Measurements from ENCODE around the gene IL10. TPM values are rescaled to one million over a fixed set of nuclear protein-coding genes. Genes with fewer than 3 reads are reported as not detected.
A peak's percentile ranks its signal among the peaks of the same experiment; 100 is the strongest.

The IL10 gene
- total RNA-seq, 4 donors from 2014 or later, result 0.34 to 2.3 (median 1.6) TPM

DNA sequence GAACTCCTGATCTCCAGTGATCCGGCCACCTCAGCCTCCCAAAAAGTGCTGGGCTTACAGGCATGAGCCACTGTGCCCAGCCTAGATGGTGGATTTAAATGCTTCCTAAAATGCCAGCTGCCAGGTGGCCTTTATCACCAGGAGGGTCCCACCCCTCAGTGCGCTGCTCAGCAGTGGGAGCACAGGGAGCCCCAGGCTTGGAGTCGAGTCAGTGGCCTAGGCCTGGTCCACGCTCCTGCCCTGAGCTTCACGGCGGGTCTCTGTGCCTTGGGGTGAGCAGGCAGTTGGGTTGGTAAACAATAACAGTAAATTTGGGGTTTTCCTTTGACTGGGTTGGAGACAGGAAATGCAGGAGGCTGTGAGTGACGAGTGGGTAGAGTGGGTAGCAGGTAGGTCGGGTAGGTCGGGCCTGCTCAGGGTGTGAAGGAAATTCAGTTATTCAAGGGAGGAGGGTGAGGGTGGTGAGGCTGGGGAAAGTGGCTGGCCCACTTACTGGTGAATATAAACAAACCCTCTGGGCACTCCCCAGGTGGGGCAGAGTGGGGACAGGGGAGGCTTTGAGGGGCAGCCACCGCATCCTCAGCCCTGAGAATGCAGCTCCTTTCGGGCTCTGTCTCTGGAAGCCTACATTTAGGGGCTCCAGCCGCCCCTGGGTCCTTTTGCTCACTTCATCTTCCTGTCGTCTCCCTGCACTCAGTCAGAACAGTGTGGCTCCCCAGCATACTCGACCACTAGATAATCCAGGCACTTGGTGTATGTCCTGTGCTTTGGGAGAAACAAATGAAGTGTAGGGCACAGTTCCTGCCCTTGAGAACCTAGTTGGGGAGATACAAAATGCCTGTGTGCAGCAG, 35.2 kb downstream of the IL10 start:
- DNase-seq, result no peak
- no peak overlapping the region for H3K4me3 ChIP-seq (replicated peaks in 1 of 3)
- H3K9me3 ChIP-seq, result no peaks in the 10 kb centered on the region
- H3K36me3 ChIP-seq, result peaks cover 13 to 19% of the 10 kb centered on the region in 2 donors
- H3K27ac ChIP-seq, result peak overlapping the region in 2 of 3 donors; percentile 2 to 13
- 79 to 88% methylated on average over 14 of the region's 14 CpGs for WGBS, 2 donors
- H3K4me1 ChIP-seq, result peaks cover 0 to 29% of the 10 kb centered on the region in 2 donors
- no peaks in the 10 kb centered on the region for H3K27me3 ChIP-seq
- intact Hi-C loops (cut with DNase I), result no loop called here
- no peak for TF ChIP-seq POLR2A (IDR thresholded peaks at IDR 0.05)
- TF ChIP-seq, protein P1, sequence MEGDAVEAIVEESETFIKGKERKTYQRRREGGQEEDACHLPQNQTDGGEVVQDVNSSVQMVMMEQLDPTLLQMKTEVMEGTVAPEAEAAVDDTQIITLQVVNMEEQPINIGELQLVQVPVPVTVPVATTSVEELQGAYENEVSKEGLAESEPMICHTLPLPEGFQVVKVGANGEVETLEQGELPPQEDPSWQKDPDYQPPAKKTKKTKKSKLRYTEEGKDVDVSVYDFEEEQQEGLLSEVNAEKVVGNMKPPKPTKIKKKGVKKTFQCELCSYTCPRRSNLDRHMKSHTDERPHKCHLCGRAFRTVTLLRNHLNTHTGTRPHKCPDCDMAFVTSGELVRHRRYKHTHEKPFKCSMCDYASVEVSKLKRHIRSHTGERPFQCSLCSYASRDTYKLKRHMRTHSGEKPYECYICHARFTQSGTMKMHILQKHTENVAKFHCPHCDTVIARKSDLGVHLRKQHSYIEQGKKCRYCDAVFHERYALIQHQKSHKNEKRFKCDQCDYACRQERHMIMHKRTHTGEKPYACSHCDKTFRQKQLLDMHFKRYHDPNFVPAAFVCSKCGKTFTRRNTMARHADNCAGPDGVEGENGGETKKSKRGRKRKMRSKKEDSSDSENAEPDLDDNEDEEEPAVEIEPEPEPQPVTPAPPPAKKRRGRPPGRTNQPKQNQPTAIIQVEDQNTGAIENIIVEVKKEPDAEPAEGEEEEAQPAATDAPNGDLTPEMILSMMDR (IDR thresholded peaks at IDR 0.05), result no peak

DNA sequence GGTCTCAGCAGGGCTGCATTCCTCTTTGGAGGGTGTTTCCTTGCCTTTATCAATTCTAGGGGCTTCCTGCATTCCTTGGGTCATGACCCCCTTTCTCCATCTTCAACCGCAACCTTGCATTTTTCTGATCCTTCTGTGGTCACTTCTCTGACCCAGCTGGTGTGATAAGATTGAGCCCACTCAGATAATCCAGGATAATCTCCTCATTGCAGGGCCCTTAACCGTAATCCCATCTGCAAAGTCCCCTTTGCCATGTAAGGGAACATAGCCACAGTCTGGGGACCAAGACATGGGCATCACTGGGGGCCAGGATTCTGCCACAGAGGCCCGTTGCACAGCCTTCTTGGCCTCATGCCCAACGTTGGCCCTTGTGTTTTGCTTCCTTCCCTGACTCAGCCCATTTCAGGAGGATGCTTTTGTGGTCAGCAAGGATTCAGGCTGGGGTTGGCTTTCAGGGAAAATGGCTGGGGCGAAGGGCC, 36.7 kb downstream of the IL10 start:
- intact Hi-C loops (cut with DNase I), result no loop called here

DNA sequence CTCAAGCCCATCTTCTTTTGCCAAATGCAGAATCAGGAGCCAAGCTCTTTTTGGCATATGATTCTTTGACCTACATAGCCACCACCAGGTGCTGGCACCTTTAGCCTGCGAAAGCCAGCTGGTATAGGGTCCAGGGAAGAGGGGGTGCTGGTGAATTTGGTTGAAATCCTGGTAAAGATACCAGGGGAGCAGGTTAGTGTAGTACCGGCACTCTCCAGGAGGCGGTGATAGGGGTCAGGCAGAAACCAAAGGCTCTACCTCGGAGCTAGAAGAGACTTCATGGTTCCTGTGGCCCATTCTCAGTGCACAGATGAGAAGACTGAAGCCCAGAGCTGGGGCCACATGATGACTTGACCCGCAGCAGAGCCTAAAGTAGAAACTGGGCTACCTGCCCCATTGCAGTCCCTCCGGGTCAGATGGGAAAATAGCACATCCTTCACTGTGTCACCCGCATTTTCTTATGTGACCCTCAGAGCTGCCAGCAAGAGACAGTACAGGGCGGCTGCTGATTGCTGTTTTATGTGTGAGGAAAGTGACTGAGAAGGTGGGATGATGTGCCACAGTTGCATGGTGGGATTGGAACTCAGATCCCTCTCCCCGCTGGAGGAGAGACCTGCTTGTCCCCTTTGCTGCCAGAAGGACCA, 37.7 kb downstream of the IL10 start:
- Histone ChIP-seq H3K36me3 (peaks cover 37 to 40% of the 10 kb centered on the region in 2 donors), H3K4me1 (peaks cover 0 to 29% of the 10 kb centered on the region in 2 donors), H3K9me3 (no peaks in the 10 kb centered on the region), H3K27ac (no peak overlapping the region), H3K4me3 (replicated peaks in 1 of 3) (no peak overlapping the region), H3K27me3 (no peaks in the 10 kb centered on the region)
- intact Hi-C loops (cut with DNase I), result no loop called here
- DNase-seq, result peak; percentile 38 to 53
- WGBS, 2 donors, result 79 to 82% methylated on average over 9 of the region's 9 CpGs
- TF ChIP-seq, protein P1 (IDR thresholded peaks at IDR 0.05), result peak in 5 of 6 experiments; percentile 35 to 62 (median 45)
- TF ChIP-seq POLR2A (IDR thresholded peaks at IDR 0.05), result no peak

More for the DNA sequence above, 36.7 kb downstream of the IL10 start:
- Histone ChIP-seq H3K4me3 (replicated peaks in 1 of 3) (no peak overlapping the region), H3K9me3 (no peaks in the 10 kb centered on the region), H3K4me1 (peaks cover 0 to 29% of the 10 kb centered on the region in 2 donors), H3K27me3 (no peaks in the 10 kb centered on the region), H3K27ac (no peak overlapping the region), H3K36me3 (peaks cover 29 to 31% of the 10 kb centered on the region in 2 donors)
- TF ChIP-seq, protein P1 (IDR thresholded peaks at IDR 0.05), result no peak
- TF ChIP-seq POLR2A (IDR thresholded peaks at IDR 0.05), result no peak
- WGBS, 2 donors, result 66 to 76% methylated on average over 5 of the region's 5 CpGs
- DNase-seq, result no peak

DNA sequence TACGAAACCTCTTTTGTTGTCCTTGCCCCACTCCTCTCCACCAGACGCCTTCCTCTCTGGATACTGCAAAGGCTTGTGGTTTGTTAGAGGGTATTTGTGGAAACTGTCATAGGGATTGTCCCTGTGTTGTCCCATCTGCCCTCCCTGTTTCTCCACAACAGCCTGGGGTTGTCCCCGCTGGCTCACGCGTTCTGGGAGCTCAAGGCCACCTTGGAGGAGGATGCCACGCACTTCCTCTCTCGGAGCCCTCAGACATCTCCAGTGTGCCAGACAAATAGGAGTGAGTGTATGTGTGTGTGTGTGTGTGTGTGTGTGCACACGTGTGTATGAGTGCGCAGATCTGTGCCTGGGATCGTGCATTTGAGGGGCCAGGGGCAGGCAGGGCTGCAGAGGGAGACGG, 39.3 kb downstream of the IL10 start:
- DNase-seq, result no peak
- H3K9me3 ChIP-seq, result no peaks in the 10 kb centered on the region
- H3K27ac ChIP-seq, result no peak overlapping the region
- 84 to 90% methylated on average over 10 to 11 of the region's 11 CpGs for WGBS, 2 donors
- TF ChIP-seq POLR2A (IDR thresholded peaks at IDR 0.05), result no peak
- TF ChIP-seq, protein P1 (IDR thresholded peaks at IDR 0.05), result no peak
- H3K27me3 ChIP-seq, result no peaks in the 10 kb centered on the region
- H3K4me3 ChIP-seq (replicated peaks in 1 of 3), result no peak overlapping the region
- H3K36me3 ChIP-seq, result peaks cover 42 to 43% of the 10 kb centered on the region in 2 donors
- intact Hi-C loops (cut with DNase I), result no loop called here
- H3K4me1 ChIP-seq, result peaks cover 0 to 23% of the 10 kb centered on the region in 2 donors
